Activated CD8-positive, alpha-beta memory T cell treated with anti-CD3 and anti-CD28 coated beads for 4 hours (primary cell): ENCODE results near the gene NPAS4.
"Not testable (repeated sequence)": the region's sequence is repeated elsewhere in the genome, so short reads cannot be mapped to it uniquely, and the experiment has no call there.

ENCODE experiments used
- DNase-seq, 2 donors: peaks; one replicate each; pipeline ENCODE4 v3.0.0-alpha.2; 2020; ENCODE audit warnings: low read depth in 2 of 2

The NPAS4 gene

GRCh38 chr11:66420671-66421476, at the start of gene NPAS4:
NPAS4 (plus strand) TSS chr11:66421035; CDS start chr11:66421180, 145 bp downstream.
- DNase-seq, result no peak

GRCh38 chr11:66371627-66372415, 49.0 kb upstream of the NPAS4 start, which contains the start of gene SLC29A2:
SLC29A2 (minus strand) TSS chr11:66371760; CDS start chr11:66371591, 169 bp downstream.
- peak; percentile 58 to 62 for DNase-seq

GRCh38 chr11:66373265-66373664, 47.6 kb upstream of the NPAS4 start:
- no peak for DNase-seq

- DNase-seq, result not testable (repeated sequence)
Measured at GRCh38 chr11:66373690-66374287, 47.0 kb upstream of the NPAS4 start.

- DNase-seq, result not testable (repeated sequence)
Measured at GRCh38 chr11:66380264-66380663, 40.6 kb upstream of the NPAS4 start.

GRCh38 chr11:66384316-66384715, 36.5 kb upstream of the NPAS4 start:
- not testable (repeated sequence) for DNase-seq

GRCh38 chr11:66386171-66387069, 34.4 kb upstream of the NPAS4 start:
- DNase-seq, result peak; percentile 63 to 72

GRCh38 chr11:66388780-66389386, 32.0 kb upstream of the NPAS4 start:
- DNase-seq, result peak; percentile 38 to 53

- no peak for DNase-seq
Measured at GRCh38 chr11:66391322-66391721, 29.5 kb upstream of the NPAS4 start.

GRCh38 chr11:66393954-66394353, 26.9 kb upstream of the NPAS4 start:
- DNase-seq, result no peak

GRCh38 chr11:66407651-66408050, 13.2 kb upstream of the NPAS4 start:
- no peak for DNase-seq

- DNase-seq, result peak; percentile 70 to 84
Measured at GRCh38 chr11:66408488-66409214, 12.2 kb upstream of the NPAS4 start.

- no peak for DNase-seq
Measured at GRCh38 chr11:66409226-66409625, 11.6 kb upstream of the NPAS4 start.

GRCh38 chr11:66410191-66410590, 10.6 kb upstream of the NPAS4 start:
- DNase-seq, result no peak

- DNase-seq, result no peak
Measured at GRCh38 chr11:66411323-66411722, 9.5 kb upstream of the NPAS4 start.

- no peak for DNase-seq
Measured at GRCh38 chr11:66412110-66412509, 8.7 kb upstream of the NPAS4 start.

- DNase-seq, result no peak
Measured at GRCh38 chr11:66413167-66413566, 7.7 kb upstream of the NPAS4 start.

- DNase-seq, result no peak
Measured at GRCh38 chr11:66414120-66414934, 6.5 kb upstream of the NPAS4 start.

- DNase-seq, result no peak
Measured at GRCh38 chr11:66415423-66415822, 5.4 kb upstream of the NPAS4 start.
